OCI-LY3 (cell line): ENCODE results near the gene UMPS.

Experiments
- H2AFZ ChIP-seq: fragments of 200-600, 300-600 bp; shearing (Covaris generic); 2 replicates; pipeline ENCODE4 v1.6.0; 2014; ENCODE audit warnings: antibody characterized with exemption, low read depth, low read length
- H3K27ac ChIP-seq: fragments of 200-600, 300-600 bp; sonication (generic); 2 replicates; pipeline ENCODE4 v1.5.1; 2014; ENCODE audit warnings: mild to moderate bottlenecking, low read length, moderate library complexity, mixed read lengths
- H3K27me3 ChIP-seq: fragments of 200-600, 300-600 bp; sonication (generic); 2 replicates; pipeline ENCODE4 v1.6.1; 2014; ENCODE audit warnings: low read depth, low read length, mixed read lengths
- H3K36me3 ChIP-seq: fragments of 200-600, 300-600 bp; sonication (generic); replicated peaks from 2 replicates; pipeline ENCODE3; 2014; ENCODE audit warnings: low read depth, low read length, mixed read lengths
- H3K4me1 ChIP-seq: fragments of 300-600, 200-600 bp; sonication (generic); 2 replicates; pipeline ENCODE4 v1.6.1; 2014; ENCODE audit warnings: low read length, mixed read lengths
- H3K4me2 ChIP-seq: fragments of 200-600, 300-600 bp; sonication (generic); 2 replicates; pipeline ENCODE4 v1.6.1; 2014; ENCODE audit warnings: low read length, mixed read lengths
- H3K4me3 ChIP-seq: fragments of 300-600, 200-600 bp; sonication (generic); 2 replicates; pipeline ENCODE4 v1.5.1; 2014; ENCODE audit warnings: antibody characterized with exemption, mild to moderate bottlenecking, low read length, moderate library complexity
- H3K79me2 ChIP-seq: fragments of 300-600, 200-600 bp; shearing (Covaris generic); 2 replicates; pipeline ENCODE4 v1.6.1; 2014; ENCODE audit warnings: mild to moderate bottlenecking, low read length, mixed read lengths
- H3K9ac ChIP-seq: fragments of 300-600, 200-600 bp; shearing (Covaris generic); 2 replicates; pipeline ENCODE4 v1.6.0; 2014; ENCODE audit warnings: mild to moderate bottlenecking, low read length, moderate library complexity
- H3K9me3 ChIP-seq: fragments of 200-600, 300-600 bp; shearing (Covaris generic); 2 replicates; pipeline ENCODE4 v1.6.1; 2014; ENCODE audit warnings: low read length, mixed read lengths; ENCODE audit not compliant: insufficient read depth
- H4K20me1 ChIP-seq: fragments of 200-600, 300-600 bp; sonication (generic); 2 replicates; pipeline ENCODE4 v1.6.1; 2016; ENCODE audit warnings: low read length, mixed read lengths; ENCODE audit not compliant: insufficient read depth
- CTCF ChIP-seq: fragments of 200-600, 300-600 bp; sonication (generic); IDR thresholded peaks from 2 replicates; pipeline ENCODE4 v1.5.1; 2014; ENCODE audit warnings: antibody characterized with exemption, low read length, low read depth
- EZH2phosphoT487 ChIP-seq: fragments of 200-600 bp; shearing (Covaris generic); IDR thresholded peaks from 2 replicates; pipeline ENCODE4 v1.6.1; 2018; ENCODE audit warnings: antibody characterized with exemption, mixed run types, low read depth

UMPS gene

GRCh38 chr3:124783696-124784095 lies 53.4 kb downstream of the UMPS start:
- Histone ChIP-seq H2AFZ (no peak overlapping the region), H4K20me1 (no peaks in the 10 kb centered on the region), H3K4me3 (no peak overlapping the region), H3K27me3 (no peaks in the 10 kb centered on the region), H3K4me2 (no peak overlapping the region), H3K79me2 (no peaks in the 10 kb centered on the region), H3K4me1 (0 out of 2 replicates have a peak, but pooled peaks cover 2% of the 10 kb centered on the region), H3K9ac (no peak overlapping the region), H3K27ac (no peak overlapping the region), H3K9me3 (no peaks in the 10 kb centered on the region), H3K36me3 (no peaks in the 10 kb centered on the region)
- TF ChIP-seq EZH2phosphoT487 (no peak), CTCF (no peak)

GRCh38 chr3:124784686-124785382 lies 54.6 kb downstream of the UMPS start:
- Histone ChIP-seq H4K20me1 (no peaks in the 10 kb centered on the region), H3K36me3 (no peaks in the 10 kb centered on the region), H2AFZ (no peak overlapping the region), H3K27me3 (no peaks in the 10 kb centered on the region), H3K9ac (no peak overlapping the region), H3K27ac (no peak overlapping the region), H3K4me1 (0 out of 2 replicates have a peak, but pooled peaks cover 2% of the 10 kb centered on the region), H3K4me3 (no peak overlapping the region), H3K4me2 (no peak overlapping the region), H3K79me2 (no peaks in the 10 kb centered on the region), H3K9me3 (no peaks in the 10 kb centered on the region)
- TF ChIP-seq EZH2phosphoT487, result no peak
- TF ChIP-seq CTCF, result no peak

GRCh38 chr3:124785973-124786372 lies 55.7 kb downstream of the UMPS start:
- H3K4me1 ChIP-seq, result no peaks in the 10 kb centered on the region
- no peaks in the 10 kb centered on the region for H3K27me3 ChIP-seq
- no peak overlapping the region for H3K9ac ChIP-seq
- H4K20me1 ChIP-seq, result no peaks in the 10 kb centered on the region
- no peak overlapping the region for H2AFZ ChIP-seq
- no peak overlapping the region for H3K4me3 ChIP-seq
- no peaks in the 10 kb centered on the region for H3K79me2 ChIP-seq
- no peaks in the 10 kb centered on the region for H3K36me3 ChIP-seq
- no peak overlapping the region for H3K4me2 ChIP-seq
- H3K27ac ChIP-seq, result no peak overlapping the region
- no peaks in the 10 kb centered on the region for H3K9me3 ChIP-seq
- no peak for TF ChIP-seq CTCF
- TF ChIP-seq EZH2phosphoT487, result no peak

- Histone ChIP-seq H3K79me2 (no peaks in the 10 kb centered on the region), H3K9me3 (no peaks in the 10 kb centered on the region), H3K4me3 (no peak overlapping the region), H3K27ac (no peak overlapping the region), H3K36me3 (no peaks in the 10 kb centered on the region), H2AFZ (no peak overlapping the region), H3K4me1 (no peaks in the 10 kb centered on the region), H4K20me1 (no peaks in the 10 kb centered on the region), H3K9ac (no peak overlapping the region), H3K27me3 (0 out of 2 replicates have a peak, but pooled peaks cover 4% of the 10 kb centered on the region), H3K4me2 (no peak overlapping the region)
- TF ChIP-seq EZH2phosphoT487 (no peak), CTCF (peak; percentile 56)
Observed at GRCh38 chr3:124786511-124787241, 56.4 kb downstream of the UMPS start.
